GM12872 (cell line): ENCODE results near the gene GLUD2.

Experiments
- TF ChIP-seq, protein P1 (sequence below): IDR thresholded peaks from 3 replicates; pipeline ENCODE4 v1.5.1; 2011; ENCODE audit warnings: low read depth, mild to moderate bottlenecking, low read length, moderate library complexity; ENCODE audit not compliant: insufficient read depth

Gene GLUD2

DNA sequence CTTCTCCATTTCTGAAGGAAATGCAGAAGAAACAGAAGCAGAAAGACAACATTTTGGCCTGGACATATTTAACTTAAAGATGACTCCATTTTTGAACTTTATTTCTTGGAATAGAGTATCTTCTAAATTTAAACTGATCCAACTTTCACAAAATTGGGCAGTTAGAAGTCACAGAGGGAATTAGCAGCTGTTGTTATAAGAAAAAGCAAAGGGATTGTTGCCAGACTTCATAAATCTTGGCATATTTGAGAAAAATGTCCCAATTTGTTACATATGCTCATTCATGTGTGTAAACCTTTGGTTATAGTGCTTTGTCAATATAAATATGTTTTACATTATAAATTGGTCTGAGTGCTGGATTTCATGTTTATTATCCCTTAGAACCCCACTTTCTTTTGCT, 3.4 kb downstream of the GLUD2 start:
- TF ChIP-seq, protein P1, sequence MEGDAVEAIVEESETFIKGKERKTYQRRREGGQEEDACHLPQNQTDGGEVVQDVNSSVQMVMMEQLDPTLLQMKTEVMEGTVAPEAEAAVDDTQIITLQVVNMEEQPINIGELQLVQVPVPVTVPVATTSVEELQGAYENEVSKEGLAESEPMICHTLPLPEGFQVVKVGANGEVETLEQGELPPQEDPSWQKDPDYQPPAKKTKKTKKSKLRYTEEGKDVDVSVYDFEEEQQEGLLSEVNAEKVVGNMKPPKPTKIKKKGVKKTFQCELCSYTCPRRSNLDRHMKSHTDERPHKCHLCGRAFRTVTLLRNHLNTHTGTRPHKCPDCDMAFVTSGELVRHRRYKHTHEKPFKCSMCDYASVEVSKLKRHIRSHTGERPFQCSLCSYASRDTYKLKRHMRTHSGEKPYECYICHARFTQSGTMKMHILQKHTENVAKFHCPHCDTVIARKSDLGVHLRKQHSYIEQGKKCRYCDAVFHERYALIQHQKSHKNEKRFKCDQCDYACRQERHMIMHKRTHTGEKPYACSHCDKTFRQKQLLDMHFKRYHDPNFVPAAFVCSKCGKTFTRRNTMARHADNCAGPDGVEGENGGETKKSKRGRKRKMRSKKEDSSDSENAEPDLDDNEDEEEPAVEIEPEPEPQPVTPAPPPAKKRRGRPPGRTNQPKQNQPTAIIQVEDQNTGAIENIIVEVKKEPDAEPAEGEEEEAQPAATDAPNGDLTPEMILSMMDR, result no peak

DNA sequence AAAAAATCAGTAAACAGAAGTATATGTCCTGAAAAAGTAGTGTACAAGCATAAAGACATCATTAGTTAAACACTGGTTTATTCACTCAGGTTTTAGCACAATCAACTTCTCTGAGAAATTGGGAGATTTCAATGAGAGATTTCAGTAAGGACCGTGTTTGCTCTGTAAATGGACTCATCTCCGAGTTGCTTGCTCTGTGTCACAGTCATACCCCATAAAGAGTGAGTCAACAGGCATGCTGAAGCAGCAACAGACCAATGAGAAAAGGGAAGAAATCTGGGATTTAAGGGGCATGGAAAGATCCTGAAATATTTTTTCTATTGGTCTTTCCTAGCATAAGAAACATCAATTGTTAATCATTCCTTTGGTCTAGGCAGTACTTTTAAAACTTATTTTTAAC, 4.7 kb downstream of the GLUD2 start:
- TF ChIP-seq, protein P1, result no peak

DNA sequence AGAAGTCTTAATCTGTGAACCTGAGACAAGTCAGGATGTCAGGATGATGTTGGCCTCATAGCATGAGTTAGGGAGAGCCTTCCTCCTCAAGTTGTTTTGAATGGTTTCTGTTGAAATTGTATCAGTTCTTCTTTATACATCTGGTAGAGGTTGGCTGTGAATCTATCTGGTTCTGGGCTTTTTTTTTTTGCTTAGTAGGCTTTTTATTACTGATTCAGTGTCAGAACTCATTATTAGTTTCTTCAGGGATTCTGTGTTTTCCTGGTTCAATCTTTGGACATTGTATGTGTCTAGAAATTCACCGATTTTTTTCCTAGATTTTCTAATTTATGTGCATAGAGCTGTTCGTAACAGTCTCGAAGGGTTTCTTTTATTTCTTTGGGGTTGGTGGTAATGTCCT, 14.9 kb downstream of the GLUD2 start:
- TF ChIP-seq, protein P1, result no peak

DNA sequence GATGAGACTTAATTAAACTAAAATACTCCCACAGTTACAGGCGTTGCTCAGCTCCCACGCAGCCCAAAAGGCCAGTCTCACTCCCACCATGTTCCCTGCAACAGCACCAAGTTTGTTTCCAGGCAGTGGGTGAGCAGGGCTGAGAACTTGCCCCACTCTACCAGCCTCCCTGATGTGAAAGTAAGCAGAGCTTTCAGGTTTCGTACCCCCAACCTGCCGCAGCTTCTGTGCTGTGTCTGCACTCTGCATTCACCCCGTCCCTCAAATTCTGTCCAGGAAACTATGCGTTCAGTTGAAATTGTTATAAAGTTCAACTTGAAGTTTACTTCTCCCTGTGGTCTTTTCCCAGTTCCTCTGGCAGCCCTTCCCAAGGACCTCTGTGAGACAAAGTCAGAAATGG, 17.2 kb downstream of the GLUD2 start:
- TF ChIP-seq, protein P1, result no peak

DNA sequence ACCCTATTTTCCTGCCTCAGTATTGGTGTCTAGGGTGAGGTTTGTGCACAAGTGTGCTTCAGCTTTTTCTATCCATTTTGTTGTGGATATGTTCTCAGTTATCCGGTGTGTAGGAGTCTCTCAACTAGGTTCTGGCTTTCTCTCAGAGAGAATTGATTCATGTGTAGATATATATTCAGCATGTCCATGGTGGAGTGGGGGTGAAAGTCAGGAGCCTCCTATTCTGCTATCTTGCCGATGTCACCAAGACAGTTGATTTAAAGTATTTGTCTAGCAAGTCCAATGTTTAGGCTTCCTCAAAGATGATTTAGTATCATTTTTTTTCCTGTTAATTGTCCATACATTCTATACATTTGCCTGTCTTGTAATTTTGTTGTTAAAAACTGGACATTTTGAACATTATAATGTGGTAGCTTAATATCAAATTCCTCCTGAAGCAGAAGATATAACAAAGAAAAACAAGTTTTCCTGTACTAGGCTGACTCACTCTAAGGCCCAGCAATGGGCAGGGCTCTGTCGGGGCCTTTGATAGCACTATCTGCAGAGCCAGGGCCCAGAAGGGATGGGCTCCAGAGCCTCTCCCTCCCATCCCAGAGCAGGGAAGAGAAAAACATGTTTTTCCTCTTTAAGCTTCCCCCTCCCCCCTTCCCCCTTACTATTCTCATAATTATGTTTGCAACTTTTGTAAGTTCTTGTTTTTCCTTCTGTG, 37.6 kb downstream of the GLUD2 start:
- TF ChIP-seq, protein P1, result no peak

DNA sequence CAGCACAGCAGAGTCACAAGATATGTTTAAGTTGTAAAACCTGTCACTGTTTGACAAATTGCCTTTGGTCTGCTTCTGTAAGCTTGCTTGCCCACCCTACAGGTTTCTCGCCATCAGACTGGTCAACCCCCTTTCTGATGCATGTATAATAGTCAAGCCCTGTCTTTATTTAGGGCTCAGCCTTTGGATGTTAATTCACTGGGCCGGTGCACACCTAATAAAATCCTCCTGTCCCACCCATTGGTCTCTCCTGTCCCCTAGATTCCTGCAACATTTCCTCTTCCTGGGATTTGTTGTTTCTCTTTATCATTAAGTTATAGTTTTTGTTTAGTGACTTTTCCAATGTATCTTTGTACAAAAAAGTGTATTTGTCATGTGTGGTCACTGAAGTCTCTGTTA, 38.2 kb downstream of the GLUD2 start:
- TF ChIP-seq, protein P1, result no peak

DNA sequence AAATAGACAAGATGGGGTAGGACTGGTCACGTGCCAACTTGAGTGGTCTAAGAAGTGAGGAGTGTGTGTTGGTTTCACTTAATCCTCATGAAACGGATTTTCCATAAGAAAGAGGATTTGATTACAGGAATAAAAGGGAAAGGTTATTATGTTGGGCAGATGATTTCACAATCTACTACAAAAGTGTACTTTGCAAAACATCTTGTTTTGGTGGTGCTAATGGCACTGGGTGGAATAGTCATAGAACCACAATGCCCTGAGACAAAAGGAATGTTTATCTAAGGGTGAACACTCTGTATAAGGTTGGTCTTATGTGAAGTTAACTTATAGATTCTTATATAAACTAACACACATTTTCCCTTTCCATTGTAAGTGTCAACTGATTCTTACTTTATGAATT, 45.6 kb downstream of the GLUD2 start:
- TF ChIP-seq, protein P1, result no peak
